ENCODE data around the gene METTL26. TPM values are rescaled to one million over a fixed set of nuclear protein-coding genes. Genes with fewer than 3 reads are reported as not detected.

Gene METTL26
- total and polyA plus RNA-seq, 2 of the 8 experiments (the other 6 are each of a cell fraction or from before 2014, with no cell fraction given): 100 to 186 TPM

DNA sequence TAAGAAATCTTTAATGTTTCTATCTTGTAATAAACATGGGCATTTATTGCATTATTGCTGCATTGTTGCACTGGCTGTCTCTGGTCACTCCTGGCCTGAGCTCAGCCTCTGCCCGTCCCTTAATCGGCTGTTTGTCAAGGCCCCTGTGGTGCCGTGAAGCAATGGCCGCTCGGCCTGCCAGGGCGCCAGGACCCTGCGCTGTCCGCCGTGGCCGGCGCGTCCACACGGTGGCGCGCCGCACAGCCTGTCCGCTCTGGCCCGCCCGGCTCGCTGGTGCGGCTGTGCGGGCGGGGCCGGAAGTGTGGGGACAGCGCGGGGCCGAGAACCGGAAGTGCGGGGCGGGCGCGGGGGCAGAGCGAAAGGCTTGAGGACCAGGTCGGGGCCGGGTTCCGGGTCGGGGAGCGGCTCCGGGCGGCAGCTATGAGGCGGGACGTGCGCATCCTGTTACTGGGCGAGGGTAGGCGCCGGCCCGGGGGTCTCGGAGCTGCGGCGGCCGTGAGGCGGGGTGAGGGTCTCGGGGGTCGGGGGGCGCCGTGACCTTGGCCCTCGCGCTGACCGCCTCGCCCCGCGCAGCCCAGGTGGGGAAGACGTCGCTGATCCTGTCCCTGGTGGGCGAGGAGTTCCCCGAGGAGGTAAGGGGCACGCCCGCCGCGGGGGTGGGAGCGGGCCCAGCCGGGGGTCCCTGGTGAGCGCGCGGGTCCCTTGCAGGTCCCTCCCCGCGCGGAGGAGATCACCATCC is 31.8 kb upstream of the METTL26 start, which contains the start of gene RHOT2 (continued):
- TF ChIP-seq, protein P1, sequence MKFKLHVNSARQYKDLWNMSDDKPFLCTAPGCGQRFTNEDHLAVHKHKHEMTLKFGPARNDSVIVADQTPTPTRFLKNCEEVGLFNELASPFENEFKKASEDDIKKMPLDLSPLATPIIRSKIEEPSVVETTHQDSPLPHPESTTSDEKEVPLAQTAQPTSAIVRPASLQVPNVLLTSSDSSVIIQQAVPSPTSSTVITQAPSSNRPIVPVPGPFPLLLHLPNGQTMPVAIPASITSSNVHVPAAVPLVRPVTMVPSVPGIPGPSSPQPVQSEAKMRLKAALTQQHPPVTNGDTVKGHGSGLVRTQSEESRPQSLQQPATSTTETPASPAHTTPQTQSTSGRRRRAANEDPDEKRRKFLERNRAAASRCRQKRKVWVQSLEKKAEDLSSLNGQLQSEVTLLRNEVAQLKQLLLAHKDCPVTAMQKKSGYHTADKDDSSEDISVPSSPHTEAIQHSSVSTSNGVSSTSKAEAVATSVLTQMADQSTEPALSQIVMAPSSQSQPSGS (IDR thresholded peaks at IDR 0.05; ENCODE audit: low read length): 0 out of 2 replicates have a peak, but pooled peaks have one; percentile 30
- TF ChIP-seq CEBPB (IDR thresholded peaks at IDR 0.05; ENCODE audit: low read depth, low read length) (peak; percentile 82), HDAC2 (IDR thresholded peaks at IDR 0.05; ENCODE audit: borderline replicate concordance in 1 of 2, low read depth in 2 of 2, low read length in 2 of 2) (no peak), SIX5 (IDR thresholded peaks at IDR 0.05; ENCODE audit: low read depth, low read length) (no peak), EGR1 (IDR thresholded peaks at IDR 0.05; ENCODE audit: borderline replicate concordance, low read depth, low read length) (peak; percentile 95)

All from H1 (cell line).